ENCODE results near the gene TTPAL.

The TTPAL gene

DNA sequence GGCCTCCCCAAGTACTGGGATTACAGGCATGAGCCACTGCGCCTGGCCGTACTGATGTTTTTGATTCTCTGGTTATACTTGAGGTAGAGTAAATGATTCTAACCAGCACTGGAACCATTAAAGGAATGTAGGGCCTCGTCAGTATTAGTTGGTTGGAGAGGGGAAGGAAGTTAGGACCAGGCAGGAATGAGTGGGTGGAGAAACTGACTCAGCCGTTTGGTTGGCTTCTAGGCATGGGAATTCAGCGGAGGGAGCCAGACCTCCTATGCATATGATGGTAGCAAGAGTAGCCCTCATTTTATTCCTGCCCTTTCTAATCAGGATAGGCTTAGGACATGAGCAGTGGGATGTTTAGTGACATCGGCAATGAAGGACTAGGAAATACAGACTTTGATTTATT, 65.2 kb downstream of the TTPAL start:
- no peak for DNase-seq (ENCODE audit: low read depth in 2 of 2)

DNA sequence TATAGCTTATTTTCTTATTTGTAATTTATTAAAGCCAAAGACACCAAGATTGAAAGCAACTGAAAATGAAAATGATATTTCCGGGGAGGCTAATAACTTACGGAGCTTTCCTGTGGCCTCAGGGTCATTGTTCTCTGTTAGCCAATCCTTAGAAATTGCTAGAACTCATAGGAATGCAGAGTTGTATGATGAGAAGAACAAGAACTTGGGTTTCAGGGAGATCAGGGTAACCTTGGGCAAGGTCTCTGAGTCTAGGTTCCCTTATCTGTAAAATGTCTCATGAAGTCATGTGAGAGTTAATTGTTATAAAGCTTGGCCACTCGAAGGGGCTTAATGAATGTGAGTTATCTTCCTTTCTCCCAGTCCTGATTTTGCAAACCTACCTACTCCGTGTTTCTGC, 66.3 kb downstream of the TTPAL start:
- DNase-seq (ENCODE audit: low read depth in 2 of 2): no peak

DNA sequence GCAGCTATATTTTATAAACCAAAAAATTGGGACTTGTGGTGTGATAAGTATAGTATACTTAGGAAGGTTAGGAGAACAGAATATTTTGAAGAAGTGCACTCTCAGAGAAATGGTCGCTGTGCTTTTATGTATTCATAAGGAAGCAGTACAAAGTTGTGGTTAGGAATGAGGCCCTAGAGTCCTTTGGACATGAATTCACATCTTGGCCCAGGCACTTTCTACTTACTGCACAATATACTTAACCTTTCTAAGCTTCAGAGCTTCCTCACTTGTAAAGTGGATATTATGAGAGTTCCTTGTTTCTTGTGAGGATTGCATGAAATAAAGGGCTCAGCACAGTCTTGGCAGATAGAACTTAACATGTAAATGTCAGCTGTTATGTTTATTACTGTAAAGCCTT, 67.2 kb downstream of the TTPAL start:
- no peak for DNase-seq (ENCODE audit: low read depth in 2 of 2)

DNA sequence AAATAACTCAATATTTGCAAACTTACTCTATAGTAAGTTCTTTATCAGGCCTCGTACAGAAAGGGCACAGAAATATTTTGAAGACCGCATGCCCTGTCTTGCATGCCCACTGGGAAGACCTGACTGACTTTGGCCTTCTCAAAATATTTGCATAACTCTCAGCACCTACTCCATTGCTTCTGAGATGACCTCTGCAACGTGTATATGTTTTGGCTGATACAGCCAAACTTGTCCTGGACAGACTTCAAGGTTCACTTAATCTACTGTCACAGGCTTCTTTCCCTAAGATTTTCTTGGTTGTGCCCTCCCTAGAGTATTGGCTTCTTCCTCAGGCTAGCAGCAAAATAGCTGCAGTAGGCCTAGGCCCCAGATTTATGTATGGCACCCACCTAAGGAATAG, 67.7 kb downstream of the TTPAL start:
- DNase-seq (ENCODE audit: low read depth in 2 of 2): no peak
